ENCODE results near the gene FGF12.

FGF12 gene

GRCh38 chr3:192501401-192501800 lies 225.9 kb downstream of the FGF12 start:
- no peak for DNase-seq (ENCODE audit: low read depth)
- in situ Hi-C loops (cut with HindIII; ENCODE audit: low sequenced_read_pairs), result no loop called here
- TF ChIP-seq CTCF (IDR thresholded peaks at IDR 0.05; ENCODE audit: low read depth, low read length, missing control alignments), result no peak
- H3K4me3 ChIP-seq (ENCODE audit: low read depth, low read length), result no peak overlapping the region

- in situ Hi-C loops (cut with HindIII; ENCODE audit: low sequenced_read_pairs), result no loop called here
Measured at GRCh38 chr3:192496905-192497587, 230.3 kb downstream of the FGF12 start.

GRCh38 chr3:192494174-192494573 lies 233.2 kb downstream of the FGF12 start:
- no peak overlapping the region for H3K4me3 ChIP-seq (ENCODE audit: low read depth, low read length)
- DNase-seq (ENCODE audit: low read depth), result no peak
- in situ Hi-C loops (cut with HindIII; ENCODE audit: low sequenced_read_pairs), result no loop called here
- no peak for TF ChIP-seq CTCF (IDR thresholded peaks at IDR 0.05; ENCODE audit: low read depth, low read length, missing control alignments)

More at GRCh38 chr3:192496905-192497587, 230.3 kb downstream of the FGF12 start:
- no peak overlapping the region for H3K4me3 ChIP-seq (ENCODE audit: low read depth, low read length)
- no peak for TF ChIP-seq CTCF (IDR thresholded peaks at IDR 0.05; ENCODE audit: low read depth, low read length, missing control alignments)
- DNase-seq (ENCODE audit: low read depth), result no peak

- in situ Hi-C loops (cut with HindIII; ENCODE audit: low sequenced_read_pairs), result no loop called here
- TF ChIP-seq CTCF (IDR thresholded peaks at IDR 0.05; ENCODE audit: low read depth, low read length, missing control alignments), result no peak
- no peak overlapping the region for H3K4me3 ChIP-seq (ENCODE audit: low read depth, low read length)
- DNase-seq (ENCODE audit: low read depth), result no peak
Measured at GRCh38 chr3:192490720-192491119, 236.6 kb downstream of the FGF12 start.

- in situ Hi-C loops (cut with HindIII; ENCODE audit: low sequenced_read_pairs), result no loop called here
- no peak overlapping the region for H3K4me3 ChIP-seq (ENCODE audit: low read depth, low read length)
- DNase-seq (ENCODE audit: low read depth), result no peak
- no peak for TF ChIP-seq CTCF (IDR thresholded peaks at IDR 0.05; ENCODE audit: low read depth, low read length, missing control alignments)
Measured at GRCh38 chr3:192489579-192489978, 237.8 kb downstream of the FGF12 start.

- H3K4me3 ChIP-seq (ENCODE audit: low read depth, low read length), result no peak overlapping the region
- DNase-seq (ENCODE audit: low read depth), result no peak
- in situ Hi-C loops (cut with HindIII; ENCODE audit: low sequenced_read_pairs), result no loop called here
- TF ChIP-seq CTCF (IDR thresholded peaks at IDR 0.05; ENCODE audit: low read depth, low read length, missing control alignments), result no peak
Measured at GRCh38 chr3:192487033-192487432, 240.3 kb downstream of the FGF12 start.

Measured in astrocyte of the cerebellum (primary cell).